Vagina (tissue), 2 donors: ENCODE data around the gene EIPR1.

Source experiments
- CTCF ChIP-seq, 3 experiments: fragments of 450-650 bp in 2 of 3; fragments of 200-600 bp in 1 of 3; sonication (generic) in 1 of 3; IDR thresholded peaks; one replicate each; pipeline ENCODE4 v1.5.1; 2017 to 2019; ENCODE audit warnings: antibody characterized with exemption in 3 of 3, mild to moderate bottlenecking in 2 of 3, moderate library complexity in 2 of 3
- POLR2A ChIP-seq, 2 donors: fragments of 450-650 bp; IDR thresholded peaks; one replicate each; pipeline ENCODE4 v1.6.1; 2017; ENCODE audit warnings: antibody characterized with exemption in 2 of 2, mild to moderate bottlenecking in 2 of 2, moderate library complexity in 2 of 2
- POLR2AphosphoS5 ChIP-seq, 2 donors: sonication (generic); formaldehyde crosslinking; IDR thresholded peaks; one replicate each; pipeline ENCODE4 v1.9.0; 2017; ENCODE audit warnings: antibody characterized with exemption in 2 of 2, mild to moderate bottlenecking in 2 of 2, low read depth in 1 of 2; ENCODE audit not compliant: insufficient read depth in 1 of 2

GRCh38 chr2:3149441-3150217 is 228.0 kb downstream of the EIPR1 start:
- TF ChIP-seq CTCF (IDR thresholded peaks at IDR 0.05) (no peak), POLR2AphosphoS5 (IDR thresholded peaks at IDR 0.05; ENCODE audit: insufficient read depth in 1 of 2, low read depth in 1 of 2) (no peak), POLR2A (IDR thresholded peaks at IDR 0.05) (no peak)
